Smooth muscle cell (in vitro differentiated cells): Measurements from ENCODE around the gene PRR13. TPM values are rescaled to one million over a fixed set of nuclear protein-coding genes. Genes with fewer than 3 reads are reported as not detected.

Experiments used
- DNase-seq: peaks from one replicate; lab custom pipeline; 2025; ENCODE audit not compliant: unreplicated experiment; lab: John Stamatoyannopoulos, UW
- H2AFZ ChIP-seq: fragments of 200-600 bp; sonication (generic); 2 replicates; pipeline ENCODE4 v1.6.0; 2016; ENCODE audit warnings: antibody characterized with exemption, low read depth, mild to moderate bottlenecking
- H3F3A ChIP-seq: fragments of 200-600 bp; sonication (generic); 2 replicates; pipeline ENCODE4 v1.6.0; 2017; ENCODE audit warnings: antibody characterized with exemption, low read depth
- H3K27ac ChIP-seq: fragments of 200-600 bp; sonication (generic); 2 replicates; pipeline ENCODE4 v1.5.1; 2016; ENCODE audit warnings: low read depth, mild to moderate bottlenecking
- H3K27me3 ChIP-seq: fragments of 200-600 bp; sonication (generic); 2 replicates; pipeline ENCODE4 v1.6.1; 2016; ENCODE audit warnings: low read depth, mild to moderate bottlenecking
- H3K36me3 ChIP-seq: fragments of 200-600 bp; sonication (generic); 2 replicates; pipeline ENCODE4 v1.5.1; 2016; ENCODE audit warnings: low read depth
- H3K4me1 ChIP-seq: fragments of 200-600 bp; sonication (generic); 2 replicates; pipeline ENCODE4 v1.5.1; 2016; ENCODE audit warnings: low read depth
- H3K4me2 ChIP-seq: fragments of 200-600 bp; sonication (generic); 2 replicates; pipeline ENCODE4 v1.6.0; 2016; ENCODE audit warnings: mild to moderate bottlenecking
- H3K4me3 ChIP-seq: fragments of 200-600 bp; sonication (generic); 2 replicates; pipeline ENCODE4 v1.5.1; 2016; ENCODE audit warnings: mild to moderate bottlenecking
- H3K79me2 ChIP-seq: fragments of 200-600 bp; sonication (generic); 2 replicates; pipeline ENCODE4 v1.6.0; 2016; ENCODE audit warnings: low read depth, mild to moderate bottlenecking
- H3K9ac ChIP-seq: fragments of 200-600 bp; sonication (generic); 2 replicates; pipeline ENCODE4 v1.6.0; 2016; ENCODE audit warnings: low read depth
- H3K9me3 ChIP-seq: fragments of 200-600 bp; sonication (generic); replicated peaks from 2 replicates; pipeline ENCODE4 v1.5.1; 2016; ENCODE audit warnings: low read depth
- H4K20me1 ChIP-seq: fragments of 200-600 bp; sonication (generic); 2 replicates; pipeline ENCODE4 v1.6.0; 2016; ENCODE audit warnings: low read depth
- CTCF ChIP-seq: fragments of 200-600 bp; sonication (generic); IDR thresholded peaks from 2 replicates; pipeline ENCODE4 v1.5.1; 2017; ENCODE audit warnings: borderline replicate concordance, mild to moderate bottlenecking, antibody characterized with exemption; ENCODE audit not compliant: insufficient read depth, poor library complexity, severe bottlenecking
- WGBS: methylation state at CpG from one replicate; pipeline ENCODE4 v1.1.7; 2016; ENCODE audit warnings: low lambda C conversion rate; 5-methylcytosine and 5-hydroxymethylcytosine counted together
- polyA plus RNA-seq: library from polyadenylated mRNA; unstranded; fragments of >200 nt; fragmentation: Nextera tagmentation; extraction: Ambion mirVana; gene quantifications from 2 replicates; pipeline ENCODE4 v1.2.1, GENCODE V29; 2016
- total RNA-seq: library from RNA; depleted of rRNA; stranded (reverse); fragments of >200 nt; gene quantifications from 2 replicates; pipeline ENCODE4 v1.2.3, GENCODE V29; 2014

The PRR13 gene
- total and polyA plus RNA-seq, 2 experiments from 2014 or later = 65.3 to 176 TPM

DNA sequence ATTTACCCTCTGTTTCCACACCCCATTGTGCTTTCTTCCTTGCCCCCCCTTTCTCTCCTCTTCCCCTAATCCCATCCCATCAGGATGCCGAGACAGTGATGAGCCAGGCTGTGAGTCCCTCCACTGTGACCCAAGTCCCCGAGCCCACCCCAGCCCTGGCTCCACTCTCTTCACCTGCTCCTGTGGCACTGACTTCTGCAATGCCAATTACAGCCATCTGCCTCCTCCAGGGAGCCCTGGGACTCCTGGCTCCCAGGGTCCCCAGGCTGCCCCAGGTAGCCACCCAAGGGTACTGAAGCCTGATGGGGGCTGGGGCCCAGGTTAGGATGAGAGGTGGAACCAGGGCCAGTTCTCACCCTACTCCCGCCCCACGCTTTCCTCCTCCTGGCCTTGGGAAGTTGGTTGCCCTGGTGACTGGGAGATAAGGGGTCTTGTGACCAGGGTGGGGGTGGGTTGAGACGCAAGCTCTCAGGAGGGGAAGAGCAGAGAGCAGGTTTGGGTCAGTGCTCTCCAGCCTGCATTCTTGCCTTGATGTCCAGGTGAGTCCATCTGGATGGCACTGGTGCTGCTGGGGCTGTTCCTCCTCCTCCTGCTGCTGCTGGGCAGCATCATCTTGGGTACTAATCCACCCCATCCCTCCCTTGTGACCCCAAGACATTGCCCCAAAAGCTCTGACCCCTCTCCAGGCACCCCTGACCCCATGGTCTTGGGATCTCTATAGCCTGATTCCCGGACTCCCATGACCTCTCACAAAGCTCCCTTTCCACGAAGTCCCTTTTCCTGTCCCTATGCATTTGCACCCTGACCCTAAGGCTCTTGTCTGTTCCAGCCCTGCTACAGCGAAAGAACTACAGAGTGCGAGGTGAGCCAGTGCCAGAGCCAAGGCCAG is 16.7 kb upstream of the PRR13 start:
- H3F3A ChIP-seq = peaks cover 5% of the 10 kb centered on the region
- H3K27ac ChIP-seq = no peak overlapping the region
- H3K36me3 ChIP-seq = no peaks in the 10 kb centered on the region
- no peaks in the 10 kb centered on the region for H3K9me3 ChIP-seq
- TF ChIP-seq CTCF = no peak
- H2AFZ ChIP-seq = no peak overlapping the region
- no peak for DNase-seq
- H3K4me2 ChIP-seq = no peak overlapping the region
- H3K27me3 ChIP-seq = no peaks in the 10 kb centered on the region
- H3K4me3 ChIP-seq = no peak overlapping the region
- 67% methylated on average over 7 of the region's 9 CpGs for WGBS
- no peak overlapping the region for H3K9ac ChIP-seq
- H3K79me2 ChIP-seq = no peaks in the 10 kb centered on the region
- H4K20me1 ChIP-seq = no peaks in the 10 kb centered on the region
- H3K4me1 ChIP-seq = peaks cover 14% of the 10 kb centered on the region

DNA sequence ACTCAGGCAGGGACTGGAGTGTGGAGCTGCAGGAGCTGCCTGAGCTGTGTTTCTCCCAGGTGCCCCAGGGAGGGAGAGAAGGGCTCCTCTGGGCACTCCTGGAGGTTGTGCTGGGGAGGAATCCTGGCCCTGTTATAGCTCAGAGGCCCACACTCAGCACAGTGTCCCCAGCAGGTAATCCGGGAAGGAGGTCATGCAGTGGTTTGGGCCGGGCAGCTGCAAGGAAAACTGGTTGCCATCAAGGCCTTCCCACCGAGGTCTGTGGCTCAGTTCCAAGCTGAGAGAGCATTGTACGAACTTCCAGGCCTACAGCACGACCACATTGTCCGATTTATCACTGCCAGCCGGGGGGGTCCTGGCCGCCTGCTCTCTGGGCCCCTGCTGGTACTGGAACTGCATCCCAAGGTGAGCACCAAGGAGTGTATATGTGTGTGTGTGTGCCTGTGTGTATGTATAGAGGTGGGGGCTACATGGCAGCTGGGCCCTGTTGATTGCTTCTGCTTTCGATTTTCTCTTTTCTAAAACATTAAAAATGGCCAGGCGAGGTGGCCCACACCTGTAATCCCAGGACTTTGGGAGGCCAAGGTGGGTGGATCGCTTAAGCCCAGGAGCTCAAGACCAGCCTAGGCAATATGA is 15.9 kb upstream of the PRR13 start:
- Histone ChIP-seq H3K9ac (no peak overlapping the region), H2AFZ (no peak overlapping the region), H3K9me3 (no peaks in the 10 kb centered on the region), H3K27ac (no peak overlapping the region), H3K4me1 (peaks cover 13% of the 10 kb centered on the region), H3K4me2 (no peak overlapping the region), H3F3A (peaks cover 3% of the 10 kb centered on the region), H3K4me3 (no peak overlapping the region), H3K79me2 (no peaks in the 10 kb centered on the region), H3K36me3 (no peaks in the 10 kb centered on the region), H3K27me3 (no peaks in the 10 kb centered on the region), H4K20me1 (no peaks in the 10 kb centered on the region)
- 85% methylated on average over 11 of the region's 11 CpGs for WGBS
- TF ChIP-seq CTCF = no peak
- no peak for DNase-seq

- no peak overlapping the region for H3K4me2 ChIP-seq
- WGBS = 62% methylated on average over 7 of the region's 7 CpGs
- TF ChIP-seq CTCF = no peak
- no peak overlapping the region for H3K27ac ChIP-seq
- no peak overlapping the region for H3K4me3 ChIP-seq
- no peaks in the 10 kb centered on the region for H3K9me3 ChIP-seq
- no peak overlapping the region for H2AFZ ChIP-seq
- no peaks in the 10 kb centered on the region for H3K36me3 ChIP-seq
- H3K9ac ChIP-seq = no peak overlapping the region
- no peak for DNase-seq
- H3K79me2 ChIP-seq = no peaks in the 10 kb centered on the region
- H3K27me3 ChIP-seq = no peaks in the 10 kb centered on the region
- H3F3A ChIP-seq = no peaks in the 10 kb centered on the region
- no peaks in the 10 kb centered on the region for H4K20me1 ChIP-seq
- peaks cover 5% of the 10 kb centered on the region for H3K4me1 ChIP-seq
Measured at GRCh38 chr12:53427905-53428594, 13.5 kb upstream of the PRR13 start.
